Upper lobe of left lung (tissue), 4 donors: Measurements from ENCODE around the gene MYOCD.

Source experiments
- EP300 ChIP-seq, 4 donors: sonication (generic); formaldehyde crosslinking; IDR thresholded peaks; one replicate each; pipeline ENCODE4 v1.5.1; 2017; ENCODE audit warnings: antibody characterized with exemption in 4 of 4, control low read depth in 2 of 4
- POLR2A ChIP-seq, 4 donors: fragments of 450-650 bp; IDR thresholded peaks; one replicate each; pipeline ENCODE4 v1.5.1; 2016 to 2017; ENCODE audit warnings: antibody characterized with exemption in 4 of 4, mild to moderate bottlenecking in 2 of 4
- POLR2AphosphoS5 ChIP-seq, 2 donors: sonication (generic); formaldehyde crosslinking; IDR thresholded peaks; one replicate each; pipeline ENCODE4 v1.5.1; 2017; ENCODE audit warnings: antibody characterized with exemption in 2 of 2
- TF ChIP-seq, protein P1 (sequence below), 6 experiments: fragments of 450-650 bp in 4 of 6; fragments of 200-600 bp in 2 of 6; sonication (generic) in 2 of 6; IDR thresholded peaks; one replicate each; pipeline ENCODE4 v1.5.1; 2016 to 2019; ENCODE audit warnings: antibody characterized with exemption in 6 of 6

DNA sequence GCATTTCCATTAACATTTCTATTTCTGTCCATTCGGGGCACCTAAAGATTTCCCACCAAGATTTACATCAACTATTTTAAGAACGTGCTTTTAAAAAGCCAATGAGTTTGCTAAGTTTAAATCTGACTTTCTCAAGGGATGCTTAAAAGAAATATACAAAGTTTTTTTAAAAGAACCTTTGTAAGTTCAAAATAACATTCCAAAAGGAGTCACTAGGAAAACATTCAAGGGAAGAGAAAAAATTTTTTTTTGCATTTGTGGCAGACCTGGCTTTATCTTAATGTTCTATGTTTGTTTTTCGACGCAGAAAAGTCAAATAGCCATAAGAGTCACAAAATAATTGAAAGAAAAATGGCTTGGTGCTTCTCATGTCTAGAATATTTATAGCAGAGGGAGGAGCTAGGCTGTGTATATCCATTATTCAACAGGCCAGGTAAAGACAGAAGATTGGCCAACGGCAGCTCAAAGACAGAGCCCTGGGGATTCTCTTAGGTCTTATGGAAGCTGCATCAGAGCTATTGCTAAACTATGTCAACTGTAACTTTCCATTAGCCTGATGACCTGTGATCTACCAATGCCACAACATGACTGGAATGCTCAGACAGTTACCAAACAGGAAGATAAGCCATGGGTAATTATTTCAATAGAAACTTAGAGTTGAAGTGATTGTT, 37.8 kb upstream of the MYOCD start:
- TF ChIP-seq POLR2AphosphoS5 (IDR thresholded peaks at IDR 0.05): no peak
- TF ChIP-seq, protein P1, sequence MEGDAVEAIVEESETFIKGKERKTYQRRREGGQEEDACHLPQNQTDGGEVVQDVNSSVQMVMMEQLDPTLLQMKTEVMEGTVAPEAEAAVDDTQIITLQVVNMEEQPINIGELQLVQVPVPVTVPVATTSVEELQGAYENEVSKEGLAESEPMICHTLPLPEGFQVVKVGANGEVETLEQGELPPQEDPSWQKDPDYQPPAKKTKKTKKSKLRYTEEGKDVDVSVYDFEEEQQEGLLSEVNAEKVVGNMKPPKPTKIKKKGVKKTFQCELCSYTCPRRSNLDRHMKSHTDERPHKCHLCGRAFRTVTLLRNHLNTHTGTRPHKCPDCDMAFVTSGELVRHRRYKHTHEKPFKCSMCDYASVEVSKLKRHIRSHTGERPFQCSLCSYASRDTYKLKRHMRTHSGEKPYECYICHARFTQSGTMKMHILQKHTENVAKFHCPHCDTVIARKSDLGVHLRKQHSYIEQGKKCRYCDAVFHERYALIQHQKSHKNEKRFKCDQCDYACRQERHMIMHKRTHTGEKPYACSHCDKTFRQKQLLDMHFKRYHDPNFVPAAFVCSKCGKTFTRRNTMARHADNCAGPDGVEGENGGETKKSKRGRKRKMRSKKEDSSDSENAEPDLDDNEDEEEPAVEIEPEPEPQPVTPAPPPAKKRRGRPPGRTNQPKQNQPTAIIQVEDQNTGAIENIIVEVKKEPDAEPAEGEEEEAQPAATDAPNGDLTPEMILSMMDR (IDR thresholded peaks at IDR 0.05): no peak
- no peak for TF ChIP-seq POLR2A (IDR thresholded peaks at IDR 0.05)
- TF ChIP-seq EP300 (IDR thresholded peaks at IDR 0.05): no peak
